SU-DHL-6 (cell line): ENCODE results near the gene EEF1A2.

Experiments
- H2AFZ ChIP-seq: fragments of 200-600 bp; sonication (generic); 2 replicates; pipeline ENCODE4 v1.6.1; 2014; ENCODE audit warnings: low read depth, mild to moderate bottlenecking, moderate library complexity, mixed read lengths, antibody characterized with exemption, low read length; ENCODE audit not compliant: severe bottlenecking
- H3F3A ChIP-seq: fragments of 200-600 bp; shearing (Covaris generic); 2 replicates; pipeline ENCODE4 v1.6.0; 2016; ENCODE audit warnings: antibody characterized with exemption, mild to moderate bottlenecking; ENCODE audit not compliant: insufficient read depth
- H3K27ac ChIP-seq: fragments of 200-600 bp; sonication (generic); 2 replicates; pipeline ENCODE4 v1.5.1; 2016; ENCODE audit warnings: low read depth, mild to moderate bottlenecking, low read length, moderate library complexity, mixed read lengths
- H3K27me3 ChIP-seq: fragments of 200-600 bp; sonication (generic), shearing (Covaris generic); 2 replicates; pipeline ENCODE4 v1.6.0; 2014; ENCODE audit warnings: mild to moderate bottlenecking, low read length
- H3K36me3 ChIP-seq: fragments of 200-600 bp; sonication (generic); 2 replicates; pipeline ENCODE4 v1.6.1; 2014; ENCODE audit warnings: mild to moderate bottlenecking, low read length, mixed read lengths
- H3K4me2 ChIP-seq: fragments of 300-600, 200-600 bp; shearing (Covaris generic), sonication (generic); 2 replicates; pipeline ENCODE4 v1.6.0; 2014; ENCODE audit warnings: low read length, low read depth, mild to moderate bottlenecking; ENCODE audit not compliant: poor library complexity, severe bottlenecking
- H3K4me3 ChIP-seq: fragments of 200-600 bp; sonication (generic); 2 replicates; pipeline ENCODE4 v1.5.1; 2014; ENCODE audit warnings: antibody characterized with exemption, low read length, mild to moderate bottlenecking, mixed read lengths; ENCODE audit not compliant: insufficient read depth, poor library complexity, severe bottlenecking
- H3K79me2 ChIP-seq: fragments of 200-600 bp; sonication (generic); 2 replicates; pipeline ENCODE4 v1.6.1; 2014; ENCODE audit warnings: mild to moderate bottlenecking, low read length, moderate library complexity; ENCODE audit not compliant: insufficient read depth
- H3K9ac ChIP-seq: fragments of 200-600 bp; sonication (generic); 2 replicates; pipeline ENCODE4 v1.7.0; 2014; ENCODE audit warnings: mild to moderate bottlenecking, low read length
- H3K9me2 ChIP-seq: fragments of 200-600 bp; sonication (generic); replicated peaks from 2 replicates; pipeline ENCODE4 v1.6.1; 2014; ENCODE audit warnings: low read length; ENCODE audit not compliant: insufficient read depth
- H3K9me3 ChIP-seq: fragments of 200-600 bp; sonication (generic); 2 replicates; pipeline ENCODE4 v1.6.1; 2014; ENCODE audit warnings: low read length, mixed read lengths; ENCODE audit not compliant: insufficient read depth
- H4K20me1 ChIP-seq: fragments of 200-600 bp; sonication (generic); 2 replicates; pipeline ENCODE4 v1.6.1; 2014; ENCODE audit warnings: low read depth, mild to moderate bottlenecking, antibody characterized with exemption, low read length, moderate library complexity, mixed read lengths
- CTCF ChIP-seq: fragments of 200-600 bp; sonication (generic); IDR thresholded peaks from one replicate; pipeline ENCODE4 v1.5.1; 2017; ENCODE audit warnings: antibody characterized with exemption, mild to moderate bottlenecking, low read length, moderate library complexity; ENCODE audit not compliant: insufficient read depth, poor library complexity, severe bottlenecking
- EZH2phosphoT487 ChIP-seq: fragments of 200-600 bp; sonication (generic), shearing (Covaris generic); conservative IDR thresholded peaks from 2 replicates; pipeline ENCODE4 v1.6.1; 2018; ENCODE audit warnings: mild to moderate bottlenecking, antibody characterized with exemption, low read length, moderate library complexity, mixed read lengths

Gene EEF1A2

GRCh38 chr20:63456429-63457284 lies 42.2 kb downstream of the EEF1A2 start:
- no peak overlapping the region for H3K27ac ChIP-seq
- no peaks in the 10 kb centered on the region for H3K9me3 ChIP-seq
- no peaks in the 10 kb centered on the region for H3K36me3 ChIP-seq
- H4K20me1 ChIP-seq = no peaks in the 10 kb centered on the region
- no peaks in the 10 kb centered on the region for H3K79me2 ChIP-seq
- no peak overlapping the region for H3K4me2 ChIP-seq
- H2AFZ ChIP-seq = no peak overlapping the region
- no peaks in the 10 kb centered on the region for H3K9me2 ChIP-seq
- no peaks in the 10 kb centered on the region for H3K27me3 ChIP-seq
- no peak overlapping the region for H3K9ac ChIP-seq
- H3F3A ChIP-seq = no peaks in the 10 kb centered on the region
- H3K4me3 ChIP-seq = no peak overlapping the region
- TF ChIP-seq EZH2phosphoT487 (no peak), CTCF (no peak)

GRCh38 chr20:63455568-63455859 lies 43.4 kb downstream of the EEF1A2 start:
- Histone ChIP-seq H3K4me2 (no peak overlapping the region), H3K9me3 (no peaks in the 10 kb centered on the region), H3K27ac (no peak overlapping the region), H2AFZ (no peak overlapping the region), H3K27me3 (no peaks in the 10 kb centered on the region), H3F3A (no peaks in the 10 kb centered on the region), H4K20me1 (no peaks in the 10 kb centered on the region), H3K9me2 (no peaks in the 10 kb centered on the region), H3K36me3 (no peaks in the 10 kb centered on the region), H3K79me2 (no peaks in the 10 kb centered on the region), H3K4me3 (no peak overlapping the region), H3K9ac (no peak overlapping the region)
- TF ChIP-seq CTCF = no peak
- no peak for TF ChIP-seq EZH2phosphoT487

GRCh38 chr20:63454731-63455567 lies 43.9 kb downstream of the EEF1A2 start:
- H3K36me3 ChIP-seq = no peaks in the 10 kb centered on the region
- H3K27me3 ChIP-seq = no peaks in the 10 kb centered on the region
- H3K27ac ChIP-seq = no peak overlapping the region
- no peaks in the 10 kb centered on the region for H3K79me2 ChIP-seq
- H2AFZ ChIP-seq = no peak overlapping the region
- no peak overlapping the region for H3K4me2 ChIP-seq
- H3K9me2 ChIP-seq = no peaks in the 10 kb centered on the region
- H3F3A ChIP-seq = no peaks in the 10 kb centered on the region
- no peak overlapping the region for H3K4me3 ChIP-seq
- TF ChIP-seq EZH2phosphoT487 (no peak), CTCF (no peak)
- H3K9me3 ChIP-seq = no peaks in the 10 kb centered on the region
- no peaks in the 10 kb centered on the region for H4K20me1 ChIP-seq
- H3K9ac ChIP-seq = no peak overlapping the region
